Ascending aorta (tissue), 2 donors: ENCODE measurements around the gene EFCC1. TPM values are rescaled to one million over a fixed set of nuclear protein-coding genes. Genes with fewer than 3 reads are reported as not detected.

Experiments
- DNase-seq, 2 donors: peaks; one replicate each; pipeline ENCODE4 v3.0.0-alpha.2; 2019; ENCODE audit warnings: low spot score in 2 of 2
- H3K27ac ChIP-seq, 2 donors: fragments of 200-600 bp; sonication (generic); one replicate each; pipeline ENCODE4 v1.5.1; 2016 to 2017; ENCODE audit warnings: mild to moderate bottlenecking in 1 of 2
- H3K27me3 ChIP-seq: fragments of 200-600 bp; sonication (generic); one replicate; pipeline ENCODE4 v1.5.1; 2017
- H3K36me3 ChIP-seq, 2 donors: fragments of 200-600 bp; sonication (generic); one replicate each; pipeline ENCODE4 v1.5.1; 2016
- H3K4me1 ChIP-seq, 2 donors: fragments of 200-600 bp; sonication (generic); one replicate each; pipeline ENCODE4 v1.5.1; 2016 to 2017; ENCODE audit warnings: mild to moderate bottlenecking in 1 of 2
- H3K4me3 ChIP-seq, 2 donors: fragments of 200-600 bp; sonication (generic); one replicate each; pipeline ENCODE4 v1.5.1; 2016 to 2017; ENCODE audit warnings: mild to moderate bottlenecking in 1 of 2
- H3K9me3 ChIP-seq, 2 donors: fragments of 200-600 bp; sonication (generic); one replicate each; pipeline ENCODE4 v1.5.1; 2016
- intact Hi-C: fragments of 100-400 bp; cut with DNase I; formaldehyde crosslinking; loops from one replicate; pipeline ENCODE4 v1.15.1; 2023
- total RNA-seq: library from RNA; depleted of rRNA; stranded (reverse); fragments of >200 nt; gene quantifications from one replicate; pipeline ENCODE4 v1.1.0, GENCODE V29; 2016
- TF ChIP-seq, protein P1 (sequence below), 3 experiments: fragments of 200-600 bp in 2 of 3; fragments of 450-650 bp in 1 of 3; sonication (generic) in 2 of 3; IDR thresholded peaks; one replicate each; pipeline ENCODE4 v1.5.1; 2016 to 2019; ENCODE audit warnings: antibody characterized with exemption in 3 of 3, mild to moderate bottlenecking in 1 of 3, moderate library complexity in 1 of 3

Gene EFCC1, protein sequence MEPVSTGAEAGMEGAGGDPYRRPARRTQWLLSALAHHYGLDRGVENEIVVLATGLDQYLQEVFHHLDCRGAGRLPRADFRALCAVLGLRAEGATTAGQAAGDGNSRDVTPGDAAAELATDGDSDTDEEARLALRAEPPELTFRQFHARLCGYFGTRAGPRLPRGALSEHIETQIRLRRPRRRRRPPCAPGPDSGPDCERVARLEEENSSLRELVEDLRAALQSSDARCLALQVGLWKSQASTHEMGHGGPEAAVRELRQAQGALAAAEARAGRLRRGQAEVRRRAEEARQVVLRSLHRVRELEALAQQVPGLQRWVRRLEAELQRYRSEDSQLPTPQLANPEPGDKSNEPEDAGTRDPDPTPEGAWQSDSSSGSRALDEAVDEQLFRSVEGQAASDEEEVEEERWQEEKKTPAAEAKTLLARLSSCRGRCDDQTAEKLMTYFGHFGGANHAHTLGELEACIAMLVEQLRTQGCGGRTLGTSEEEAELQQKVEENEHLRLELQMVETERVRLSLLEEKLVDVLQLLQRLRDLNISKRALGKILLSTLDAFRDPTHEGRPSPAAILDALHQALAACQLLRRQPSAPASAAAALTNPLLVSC
- 3.6 TPM for total RNA-seq

DNA sequence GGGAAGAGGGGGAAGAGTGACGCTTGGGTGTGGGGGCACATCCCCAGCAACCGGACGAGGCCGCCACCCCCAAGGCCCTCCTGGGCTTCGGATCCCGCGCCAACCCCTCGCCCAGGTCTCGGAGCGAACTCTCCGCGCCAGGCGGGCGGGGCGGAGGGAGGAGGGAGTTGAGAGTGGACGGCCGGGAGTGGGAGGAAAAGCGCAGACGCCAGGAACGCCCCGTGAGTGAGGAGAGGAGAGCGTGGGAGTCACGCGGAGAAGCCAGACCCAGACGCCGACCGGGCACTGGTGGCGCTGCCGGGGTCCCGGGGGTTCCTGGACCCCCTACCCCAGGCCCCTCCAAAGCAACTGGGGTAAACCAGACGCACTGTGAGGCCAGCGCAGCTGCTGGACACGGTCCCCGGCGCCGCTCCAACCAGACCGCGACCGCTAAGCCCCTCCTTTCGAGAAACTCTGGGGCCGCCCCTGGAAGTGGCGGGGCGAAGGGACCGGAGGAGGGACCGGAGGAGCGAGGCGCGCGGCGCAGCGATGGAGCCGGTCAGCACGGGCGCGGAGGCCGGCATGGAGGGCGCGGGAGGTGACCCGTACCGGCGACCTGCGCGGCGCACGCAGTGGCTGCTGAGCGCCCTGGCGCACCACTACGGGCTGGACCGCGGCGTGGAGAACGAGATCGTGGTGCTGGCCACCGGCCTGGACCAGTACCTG lies at the start of gene EFCC1:
Gene EFCC1 (plus strand): TSS at position 204 of the 705 bp plus-strand sequence. CDS start 325 bp downstream, at position 529.
- peak within 1 kb of the TSS; percentile 58 to 61 for H3K4me3 ChIP-seq
- TF ChIP-seq, protein P1, sequence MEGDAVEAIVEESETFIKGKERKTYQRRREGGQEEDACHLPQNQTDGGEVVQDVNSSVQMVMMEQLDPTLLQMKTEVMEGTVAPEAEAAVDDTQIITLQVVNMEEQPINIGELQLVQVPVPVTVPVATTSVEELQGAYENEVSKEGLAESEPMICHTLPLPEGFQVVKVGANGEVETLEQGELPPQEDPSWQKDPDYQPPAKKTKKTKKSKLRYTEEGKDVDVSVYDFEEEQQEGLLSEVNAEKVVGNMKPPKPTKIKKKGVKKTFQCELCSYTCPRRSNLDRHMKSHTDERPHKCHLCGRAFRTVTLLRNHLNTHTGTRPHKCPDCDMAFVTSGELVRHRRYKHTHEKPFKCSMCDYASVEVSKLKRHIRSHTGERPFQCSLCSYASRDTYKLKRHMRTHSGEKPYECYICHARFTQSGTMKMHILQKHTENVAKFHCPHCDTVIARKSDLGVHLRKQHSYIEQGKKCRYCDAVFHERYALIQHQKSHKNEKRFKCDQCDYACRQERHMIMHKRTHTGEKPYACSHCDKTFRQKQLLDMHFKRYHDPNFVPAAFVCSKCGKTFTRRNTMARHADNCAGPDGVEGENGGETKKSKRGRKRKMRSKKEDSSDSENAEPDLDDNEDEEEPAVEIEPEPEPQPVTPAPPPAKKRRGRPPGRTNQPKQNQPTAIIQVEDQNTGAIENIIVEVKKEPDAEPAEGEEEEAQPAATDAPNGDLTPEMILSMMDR (IDR thresholded peaks at IDR 0.05): no peak
- DNase-seq: peak in 1 of 2 donors; percentile 73
- peaks cover 0 to 4% of the 10 kb centered on the region in 2 donors for H3K4me1 ChIP-seq
- H3K36me3 ChIP-seq: no peaks in the 10 kb centered on the region
- intact Hi-C loops: no loop called here
- no peaks in the 10 kb centered on the region for H3K9me3 ChIP-seq
- no peak within 1 kb of the TSS for H3K27ac ChIP-seq
- H3K27me3 ChIP-seq: peaks cover 3% of the 10 kb centered on the region

DNA sequence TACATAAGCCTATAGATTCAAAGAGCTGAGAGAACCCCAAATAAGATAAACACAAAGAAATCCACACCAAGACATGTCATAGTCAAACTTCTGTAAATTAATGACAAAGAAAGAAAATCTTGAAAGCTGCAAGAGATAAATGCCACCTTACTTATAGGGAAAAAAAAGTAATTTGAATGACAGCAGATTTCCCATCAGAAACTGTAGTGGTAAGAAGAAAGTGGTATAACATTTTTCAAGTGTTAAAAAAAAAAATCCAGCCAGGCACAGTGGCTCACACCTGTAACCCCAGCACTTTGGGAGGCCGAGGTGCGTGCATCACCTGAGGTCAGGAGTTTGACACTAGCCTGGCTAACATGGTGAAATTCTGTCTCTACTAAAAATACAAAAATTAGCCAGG lies 44.7 kb upstream of the EFCC1 start:
- DNase-seq: no peak
- no peaks in the 10 kb centered on the region for H3K36me3 ChIP-seq
- no peaks in the 10 kb centered on the region for H3K4me1 ChIP-seq
- H3K9me3 ChIP-seq: peaks cover 0 to 2% of the 10 kb centered on the region in 2 donors
- H3K27ac ChIP-seq: no peak overlapping the region
- no peaks in the 10 kb centered on the region for H3K27me3 ChIP-seq
- no peak overlapping the region for H3K4me3 ChIP-seq
- TF ChIP-seq, protein P1 (IDR thresholded peaks at IDR 0.05): no peak
- intact Hi-C loops: no loop called here

DNA sequence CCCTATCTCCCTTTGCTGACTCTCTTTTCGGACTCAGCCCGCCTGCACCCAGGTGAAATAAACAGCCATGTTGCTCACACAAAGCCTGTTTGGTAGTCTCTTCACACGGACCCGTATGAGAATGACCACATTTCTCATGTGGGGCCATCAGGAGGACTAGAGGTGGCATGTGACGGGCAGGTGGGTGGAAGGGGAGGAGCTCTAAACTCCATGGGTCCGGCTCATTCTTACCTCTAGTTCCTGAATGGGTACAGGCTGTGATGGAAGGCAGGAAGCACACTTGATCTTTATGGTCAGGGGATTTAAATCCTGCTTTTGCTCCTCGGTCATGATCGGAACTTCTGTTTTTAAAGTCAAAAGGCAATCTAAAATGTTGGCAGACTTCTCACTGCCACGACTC lies 35.8 kb upstream of the EFCC1 start:
- Histone ChIP-seq H3K9me3 (no peaks in the 10 kb centered on the region), H3K27ac (no peak overlapping the region), H3K36me3 (no peaks in the 10 kb centered on the region), H3K4me1 (no peaks in the 10 kb centered on the region), H3K4me3 (no peak overlapping the region), H3K27me3 (no peaks in the 10 kb centered on the region)
- TF ChIP-seq, protein P1 (IDR thresholded peaks at IDR 0.05): no peak
- DNase-seq: no peak
- intact Hi-C loops: no loop called here

DNA sequence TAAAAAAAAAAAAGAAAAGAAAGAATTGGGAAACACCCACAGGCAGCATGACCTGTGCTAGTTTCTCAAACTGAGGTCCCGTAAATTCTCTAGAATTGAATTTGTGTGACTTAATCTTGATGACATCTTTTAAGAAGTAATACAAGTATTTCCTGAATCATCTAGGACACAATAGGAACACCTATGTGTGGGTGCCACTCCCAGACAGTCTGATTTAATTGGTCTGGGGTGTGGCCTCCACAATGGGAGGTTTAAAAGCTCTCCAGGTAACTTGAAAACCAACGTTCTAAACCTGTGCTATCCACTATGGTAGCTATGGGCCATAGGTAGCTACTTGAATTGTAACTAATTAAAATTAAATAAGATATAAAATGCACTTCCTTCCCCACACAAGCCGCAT lies 35.3 kb upstream of the EFCC1 start:
- intact Hi-C loops: no loop called here
- Histone ChIP-seq H3K27me3 (no peaks in the 10 kb centered on the region), H3K4me1 (peaks cover 0 to under 1% of the 10 kb centered on the region in 2 donors), H3K4me3 (no peak overlapping the region), H3K36me3 (no peaks in the 10 kb centered on the region), H3K27ac (no peak overlapping the region), H3K9me3 (no peaks in the 10 kb centered on the region)
- DNase-seq: no peak
- TF ChIP-seq, protein P1 (IDR thresholded peaks at IDR 0.05): no peak

DNA sequence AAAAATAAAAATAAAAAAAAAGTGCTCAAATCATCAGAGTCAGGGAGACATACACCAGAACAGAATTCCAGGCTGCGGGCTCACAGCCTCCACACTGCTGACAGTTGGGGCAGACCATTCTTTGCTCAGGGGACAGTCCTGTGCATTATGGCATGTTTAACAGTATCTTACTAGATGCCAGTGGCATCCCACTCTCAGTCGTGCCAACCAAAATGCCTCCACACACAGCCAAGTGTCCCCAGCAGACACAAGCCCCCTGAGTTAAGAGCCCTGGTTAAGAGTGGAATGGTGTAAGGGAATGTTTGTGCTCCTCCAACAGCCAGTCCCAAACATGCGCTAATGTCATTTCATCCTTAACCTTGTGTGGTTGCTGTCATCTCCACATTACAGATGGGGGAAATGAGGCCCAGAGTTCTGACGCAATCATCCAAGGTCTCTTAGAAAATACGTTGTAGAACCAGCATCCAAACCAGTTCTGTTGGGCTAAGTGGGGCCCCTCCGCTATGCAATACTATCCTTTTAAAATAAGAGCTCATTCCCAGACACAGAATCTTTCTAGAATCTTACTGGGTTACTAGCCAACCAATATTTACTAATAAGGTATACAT lies 33.3 kb upstream of the EFCC1 start:
- H3K27me3 ChIP-seq: no peaks in the 10 kb centered on the region
- no peaks in the 10 kb centered on the region for H3K36me3 ChIP-seq
- peaks cover 0 to 3% of the 10 kb centered on the region in 2 donors for H3K4me1 ChIP-seq
- TF ChIP-seq, protein P1 (IDR thresholded peaks at IDR 0.05): no peak
- no peak for DNase-seq
- no peak overlapping the region for H3K27ac ChIP-seq
- no peak overlapping the region for H3K4me3 ChIP-seq
- H3K9me3 ChIP-seq: no peaks in the 10 kb centered on the region
- intact Hi-C loops: no loop called here
